ENCODE results near the gene GPR158.

The GPR158 gene

GRCh38 chr10:25508112-25508815, 333.5 kb downstream of the GPR158 start:
- peaks cover 6% of the 10 kb centered on the region for H3K9me3 ChIP-seq (replicated peaks; ENCODE audit: low read length)
- no peak overlapping the region for H3K4me3 ChIP-seq (ENCODE audit: low read length)
- H3K9ac ChIP-seq (ENCODE audit: low read depth, low read length), result no peak overlapping the region
- no peaks in the 10 kb centered on the region for H3K36me3 ChIP-seq (ENCODE audit: insufficient read depth, low read length)
- no peaks in the 10 kb centered on the region for H3K27me3 ChIP-seq (ENCODE audit: control insufficient read depth, insufficient read depth, low read length)
- no peaks in the 10 kb centered on the region for H3K4me1 ChIP-seq (ENCODE audit: control insufficient read depth, insufficient read depth, low read length)
- H3K4me2 ChIP-seq (ENCODE audit: low read length), result no peak overlapping the region

DNA sequence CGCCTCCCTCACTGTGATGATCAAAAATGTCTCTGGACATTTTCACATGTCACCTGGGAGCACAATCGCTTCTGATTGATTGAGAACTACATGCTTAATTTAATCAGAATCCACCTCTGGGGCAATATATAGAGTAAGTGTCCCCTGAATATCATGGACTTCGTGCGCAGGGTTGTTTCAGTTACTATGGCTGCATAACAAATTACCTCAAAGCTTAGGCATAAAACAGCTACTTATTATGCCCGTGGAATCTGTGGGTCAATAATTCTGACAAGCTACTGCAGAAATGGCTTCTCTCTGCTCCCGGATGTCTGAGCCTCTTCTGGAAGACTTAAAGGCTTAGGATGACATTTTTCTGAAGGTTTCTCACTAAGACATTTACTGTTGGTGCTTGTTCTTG, 334.4 kb downstream of the GPR158 start:
- H3K36me3 ChIP-seq (ENCODE audit: insufficient read depth, low read length), result no peaks in the 10 kb centered on the region
- H3K9me3 ChIP-seq (replicated peaks; ENCODE audit: low read length), result peaks cover 6% of the 10 kb centered on the region
- H3K27me3 ChIP-seq (ENCODE audit: control insufficient read depth, insufficient read depth, low read length), result no peaks in the 10 kb centered on the region
- H3K4me1 ChIP-seq (ENCODE audit: control insufficient read depth, insufficient read depth, low read length), result no peaks in the 10 kb centered on the region
- no peak overlapping the region for H3K4me3 ChIP-seq (ENCODE audit: low read length)
- H3K4me2 ChIP-seq (ENCODE audit: low read length), result no peak overlapping the region
- H3K9ac ChIP-seq (ENCODE audit: low read depth, low read length), result no peak overlapping the region

GRCh38 chr10:25522294-25522693, 347.5 kb downstream of the GPR158 start:
- H3K4me2 ChIP-seq (ENCODE audit: low read length), result no peak overlapping the region
- no peaks in the 10 kb centered on the region for H3K4me1 ChIP-seq (ENCODE audit: control insufficient read depth, insufficient read depth, low read length)
- H3K4me3 ChIP-seq (ENCODE audit: low read length), result no peak overlapping the region
- no peaks in the 10 kb centered on the region for H3K9me3 ChIP-seq (replicated peaks; ENCODE audit: low read length)
- no peak overlapping the region for H3K9ac ChIP-seq (ENCODE audit: low read depth, low read length)
- H3K27me3 ChIP-seq (ENCODE audit: control insufficient read depth, insufficient read depth, low read length), result no peaks in the 10 kb centered on the region
- no peaks in the 10 kb centered on the region for H3K36me3 ChIP-seq (ENCODE audit: insufficient read depth, low read length)

GRCh38 chr10:25522946-25523608, 348.3 kb downstream of the GPR158 start:
- H3K9me3 ChIP-seq (replicated peaks; ENCODE audit: low read length), result no peaks in the 10 kb centered on the region
- H3K4me2 ChIP-seq (ENCODE audit: low read length), result no peak overlapping the region
- no peaks in the 10 kb centered on the region for H3K27me3 ChIP-seq (ENCODE audit: control insufficient read depth, insufficient read depth, low read length)
- no peaks in the 10 kb centered on the region for H3K36me3 ChIP-seq (ENCODE audit: insufficient read depth, low read length)
- H3K4me3 ChIP-seq (ENCODE audit: low read length), result no peak overlapping the region
- no peak overlapping the region for H3K9ac ChIP-seq (ENCODE audit: low read depth, low read length)
- H3K4me1 ChIP-seq (ENCODE audit: control insufficient read depth, insufficient read depth, low read length), result no peaks in the 10 kb centered on the region

DNA sequence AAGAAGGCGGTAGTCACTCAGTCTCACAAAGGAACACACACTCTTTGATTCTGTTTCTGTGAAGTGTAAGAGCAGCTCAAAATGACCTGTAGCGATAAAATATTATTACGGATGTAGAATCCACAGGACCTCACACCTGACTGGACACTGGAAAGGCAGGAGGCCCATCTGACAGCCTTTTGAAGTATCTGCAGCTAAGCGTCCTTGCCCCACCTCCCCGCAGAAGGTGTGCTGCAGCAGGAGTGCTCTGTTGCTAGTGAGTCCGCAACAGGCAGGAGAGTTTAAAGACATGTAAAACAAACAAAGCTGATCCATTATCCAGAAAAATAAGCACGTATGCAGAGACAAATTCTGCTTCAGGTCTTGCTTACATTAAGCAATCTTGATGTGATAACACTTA, 355.5 kb downstream of the GPR158 start:
- Histone ChIP-seq H3K4me2 (ENCODE audit: low read length) (no peak overlapping the region), H3K9me3 (replicated peaks; ENCODE audit: low read length) (peaks cover 7% of the 10 kb centered on the region), H3K9ac (ENCODE audit: low read depth, low read length) (no peak overlapping the region), H3K27me3 (ENCODE audit: control insufficient read depth, insufficient read depth, low read length) (no peaks in the 10 kb centered on the region), H3K4me3 (ENCODE audit: low read length) (no peak overlapping the region), H3K36me3 (ENCODE audit: insufficient read depth, low read length) (no peaks in the 10 kb centered on the region), H3K4me1 (ENCODE audit: control insufficient read depth, insufficient read depth, low read length) (no peaks in the 10 kb centered on the region)

DNA sequence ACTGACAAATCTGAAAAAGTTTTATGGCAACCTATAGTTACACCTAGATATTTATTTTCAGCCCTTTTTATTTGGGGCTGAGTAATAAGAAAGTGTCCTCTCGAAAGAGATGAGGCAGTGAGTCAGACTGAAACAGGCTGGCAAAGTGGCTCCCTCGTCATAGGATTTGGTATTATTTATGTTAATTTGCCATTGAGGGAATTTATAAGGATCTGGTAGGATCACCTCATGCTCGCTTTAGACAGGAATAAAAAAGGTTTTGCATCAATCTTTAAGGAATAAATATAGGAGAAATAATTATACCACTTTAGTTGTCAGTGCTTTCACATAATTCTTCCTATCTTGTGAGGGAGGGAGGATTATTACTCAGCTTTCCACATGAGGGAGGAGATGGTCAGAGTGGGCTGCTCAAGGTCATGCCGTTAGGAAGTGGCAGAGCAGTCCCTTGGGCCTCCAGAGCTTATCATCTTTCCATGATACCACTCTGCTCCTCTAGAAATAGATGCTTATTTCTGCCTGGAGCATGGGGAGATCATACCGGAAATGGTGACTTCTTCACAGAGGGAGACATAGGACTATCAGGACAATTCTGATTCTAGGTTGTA, 356.8 kb downstream of the GPR158 start:
- Histone ChIP-seq H3K36me3 (ENCODE audit: insufficient read depth, low read length) (no peaks in the 10 kb centered on the region), H3K4me2 (ENCODE audit: low read length) (no peak overlapping the region), H3K9ac (ENCODE audit: low read depth, low read length) (no peak overlapping the region), H3K4me3 (ENCODE audit: low read length) (no peak overlapping the region), H3K27me3 (ENCODE audit: control insufficient read depth, insufficient read depth, low read length) (no peaks in the 10 kb centered on the region), H3K9me3 (replicated peaks; ENCODE audit: low read length) (peaks cover 8% of the 10 kb centered on the region), H3K4me1 (ENCODE audit: control insufficient read depth, insufficient read depth, low read length) (no peaks in the 10 kb centered on the region)

DNA sequence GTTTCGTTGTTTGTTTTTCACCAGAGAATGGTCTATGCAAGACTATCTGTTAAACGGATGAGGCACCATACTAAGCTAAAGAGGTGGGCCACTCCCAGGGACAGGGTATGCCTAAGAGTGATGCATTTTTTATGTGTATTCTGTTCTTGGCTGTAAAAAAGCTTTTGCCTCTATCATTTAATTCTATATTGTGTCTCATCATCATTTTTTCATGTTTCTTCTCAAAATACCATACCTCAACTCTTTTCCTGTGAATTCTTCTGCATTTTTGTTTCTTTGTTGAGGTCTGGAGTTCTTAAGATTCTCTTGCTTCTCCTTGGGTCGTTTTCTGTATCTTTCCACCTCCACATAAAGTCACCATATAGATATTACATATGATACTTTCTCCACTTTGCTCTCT, 357.4 kb downstream of the GPR158 start:
- Histone ChIP-seq H3K4me1 (ENCODE audit: control insufficient read depth, insufficient read depth, low read length) (no peaks in the 10 kb centered on the region), H3K36me3 (ENCODE audit: insufficient read depth, low read length) (no peaks in the 10 kb centered on the region), H3K4me2 (ENCODE audit: low read length) (no peak overlapping the region)

DNA sequence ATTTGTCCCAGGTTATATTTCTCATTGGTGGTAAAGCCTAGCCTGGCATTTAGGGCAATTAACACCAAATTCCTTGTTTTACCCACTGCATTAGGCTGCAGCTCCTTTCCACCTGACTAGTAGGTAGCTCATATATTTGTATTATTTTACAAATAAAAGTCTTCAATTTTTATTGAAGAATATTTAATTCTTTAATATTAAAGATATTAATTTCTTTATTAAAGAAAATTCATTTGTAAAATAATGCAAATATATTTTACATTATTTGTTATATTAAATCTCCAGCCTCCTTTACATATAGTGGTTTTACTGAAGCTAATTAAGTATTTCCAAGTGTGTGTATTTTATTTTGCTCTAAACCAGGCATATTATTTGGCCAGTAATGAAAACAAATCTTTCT, 361.2 kb downstream of the GPR158 start:
- H3K4me2 ChIP-seq (ENCODE audit: low read length), result no peak overlapping the region
- H3K27me3 ChIP-seq (ENCODE audit: control insufficient read depth, insufficient read depth, low read length), result no peaks in the 10 kb centered on the region
- no peak overlapping the region for H3K9ac ChIP-seq (ENCODE audit: low read depth, low read length)
- peaks cover 5% of the 10 kb centered on the region for H3K9me3 ChIP-seq (replicated peaks; ENCODE audit: low read length)
- H3K4me1 ChIP-seq (ENCODE audit: control insufficient read depth, insufficient read depth, low read length), result no peaks in the 10 kb centered on the region
- H3K4me3 ChIP-seq (ENCODE audit: low read length), result no peak overlapping the region
- no peaks in the 10 kb centered on the region for H3K36me3 ChIP-seq (ENCODE audit: insufficient read depth, low read length)

More for the DNA sequence above, 357.4 kb downstream of the GPR158 start:
- H3K4me3 ChIP-seq (ENCODE audit: low read length), result no peak overlapping the region
- H3K9me3 ChIP-seq (replicated peaks; ENCODE audit: low read length), result peaks cover 12% of the 10 kb centered on the region
- H3K9ac ChIP-seq (ENCODE audit: low read depth, low read length), result no peak overlapping the region
- no peaks in the 10 kb centered on the region for H3K27me3 ChIP-seq (ENCODE audit: control insufficient read depth, insufficient read depth, low read length)

DNA sequence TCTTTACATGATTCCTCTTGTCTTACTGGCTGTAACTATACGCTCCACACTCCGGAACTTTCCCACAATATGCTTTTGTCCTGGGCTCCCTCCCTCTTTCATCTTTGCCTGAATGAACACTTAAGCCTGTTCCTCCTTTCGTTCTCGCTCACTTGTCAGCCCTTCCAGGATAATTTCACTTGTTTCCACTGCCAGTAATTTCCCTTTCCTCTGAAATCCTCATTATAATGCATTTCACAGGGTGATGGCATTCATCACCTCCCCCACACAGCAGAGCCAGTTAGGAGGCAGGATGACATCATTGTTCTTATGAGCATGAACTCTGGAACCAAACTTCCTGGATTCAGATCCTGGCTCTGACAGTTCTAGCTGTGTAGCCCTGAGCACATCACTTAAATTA, 372.6 kb downstream of the GPR158 start:
- H3K9ac ChIP-seq (ENCODE audit: low read depth, low read length), result no peak overlapping the region
- H3K4me2 ChIP-seq (ENCODE audit: low read length), result no peak overlapping the region
- H3K27me3 ChIP-seq (ENCODE audit: control insufficient read depth, insufficient read depth, low read length), result no peaks in the 10 kb centered on the region
- H3K4me3 ChIP-seq (ENCODE audit: low read length), result no peak overlapping the region
- H3K9me3 ChIP-seq (replicated peaks; ENCODE audit: low read length), result peaks cover 4% of the 10 kb centered on the region
- H3K36me3 ChIP-seq (ENCODE audit: insufficient read depth, low read length), result no peaks in the 10 kb centered on the region
- no peaks in the 10 kb centered on the region for H3K4me1 ChIP-seq (ENCODE audit: control insufficient read depth, insufficient read depth, low read length)

GRCh38 chr10:25552283-25552919, 377.6 kb downstream of the GPR158 start:
- Histone ChIP-seq H3K4me3 (ENCODE audit: low read length) (no peak overlapping the region), H3K9ac (ENCODE audit: low read depth, low read length) (no peak overlapping the region), H3K27me3 (ENCODE audit: control insufficient read depth, insufficient read depth, low read length) (no peaks in the 10 kb centered on the region), H3K9me3 (replicated peaks; ENCODE audit: low read length) (no peaks in the 10 kb centered on the region), H3K36me3 (ENCODE audit: insufficient read depth, low read length) (no peaks in the 10 kb centered on the region), H3K4me1 (ENCODE audit: control insufficient read depth, insufficient read depth, low read length) (no peaks in the 10 kb centered on the region), H3K4me2 (ENCODE audit: low read length) (no peak overlapping the region)

DNA sequence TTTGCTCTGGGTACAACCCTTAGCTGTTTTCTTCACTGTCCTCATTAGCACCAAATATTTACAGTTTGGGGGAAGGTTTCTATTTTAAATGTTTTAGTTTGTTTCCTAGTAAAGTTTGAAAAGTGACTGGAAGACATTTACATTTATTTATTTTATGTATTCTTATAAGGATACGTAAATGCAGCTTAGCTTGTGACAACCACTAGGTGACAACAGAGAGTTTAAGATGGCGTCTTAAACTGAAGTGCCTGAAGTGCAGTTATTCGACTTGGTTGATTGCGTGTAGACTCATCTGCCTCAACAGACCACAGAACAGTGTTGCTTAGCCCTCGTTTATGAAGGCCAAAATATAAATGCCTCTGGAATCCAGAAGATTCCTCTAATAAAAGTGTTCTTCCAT, 381.1 kb downstream of the GPR158 start:
- Histone ChIP-seq H3K9ac (ENCODE audit: low read depth, low read length) (no peak overlapping the region), H3K36me3 (ENCODE audit: insufficient read depth, low read length) (no peaks in the 10 kb centered on the region), H3K9me3 (replicated peaks; ENCODE audit: low read length) (no peaks in the 10 kb centered on the region), H3K27me3 (ENCODE audit: control insufficient read depth, insufficient read depth, low read length) (no peaks in the 10 kb centered on the region), H3K4me3 (ENCODE audit: low read length) (no peak overlapping the region), H3K4me1 (ENCODE audit: control insufficient read depth, insufficient read depth, low read length) (no peaks in the 10 kb centered on the region), H3K4me2 (ENCODE audit: low read length) (no peak overlapping the region)
